Neural progenitor cell (in vitro differentiated cells): Measurements from ENCODE around the gene ANLN.

Experiments
- CTCF ChIP-seq: fragments of 200-600 bp; sonication (generic); IDR thresholded peaks from 2 replicates; pipeline ENCODE4 v1.5.1; 2017; ENCODE audit warnings: antibody characterized with exemption, mild to moderate bottlenecking
- EZH2 ChIP-seq: fragments of 200-600 bp; sonication (generic); IDR thresholded peaks from 2 replicates; pipeline ENCODE4 v1.6.1; 2017; ENCODE audit warnings: antibody characterized with exemption, mild to moderate bottlenecking, moderate library complexity
- EZH2phosphoT487 ChIP-seq: fragments of 200-600 bp; sonication (generic); IDR thresholded peaks from 2 replicates; pipeline ENCODE4 v1.6.1; 2017; ENCODE audit warnings: antibody characterized with exemption

GRCh38 chr7:36490419-36490830, 100.8 kb downstream of the ANLN start:
- TF ChIP-seq CTCF (no peak), EZH2phosphoT487 (no peak), EZH2 (no peak)
